CD4-positive, alpha-beta T cell treated with Interleukin-21 for 1 hour (primary cell): ENCODE data around the gene DHX9.

Source experiments
- DNase-seq: peaks from one replicate; pipeline ENCODE4 v3.0.0-alpha.2; 2020

The DHX9 gene

GRCh38 chr1:182842265-182842664 lies 3.1 kb downstream of the DHX9 start:
- no peak for DNase-seq

GRCh38 chr1:182845379-182845778 lies 6.2 kb downstream of the DHX9 start:
- DNase-seq, result no peak

- no peak for DNase-seq
Measured at GRCh38 chr1:182845894-182846293, 6.7 kb downstream of the DHX9 start.

- no peak for DNase-seq
Measured at GRCh38 chr1:182847105-182847504, 8.0 kb downstream of the DHX9 start.

GRCh38 chr1:182848736-182849135 lies 9.6 kb downstream of the DHX9 start:
- DNase-seq, result no peak

- no peak for DNase-seq
Measured at GRCh38 chr1:182850319-182850718, 11.2 kb downstream of the DHX9 start.

- no peak for DNase-seq
Measured at GRCh38 chr1:182851825-182852224, 12.7 kb downstream of the DHX9 start.

- DNase-seq, result no peak
Measured at GRCh38 chr1:182855911-182856310, 16.8 kb downstream of the DHX9 start.

GRCh38 chr1:182857212-182857611 lies 18.1 kb downstream of the DHX9 start:
- no peak for DNase-seq

- DNase-seq, result no peak
Measured at GRCh38 chr1:182860658-182861057, 21.5 kb downstream of the DHX9 start.

GRCh38 chr1:182861994-182862393 lies 22.8 kb downstream of the DHX9 start:
- no peak for DNase-seq

GRCh38 chr1:182862827-182863226 lies 23.7 kb downstream of the DHX9 start:
- DNase-seq, result no peak

GRCh38 chr1:182863940-182864339 lies 24.8 kb downstream of the DHX9 start:
- no peak for DNase-seq

- no peak for DNase-seq
Measured at GRCh38 chr1:182867861-182868260, 28.7 kb downstream of the DHX9 start.

- no peak for DNase-seq
Measured at GRCh38 chr1:182869241-182869666, 30.1 kb downstream of the DHX9 start.

GRCh38 chr1:182872881-182873280 lies 33.7 kb downstream of the DHX9 start:
- no peak for DNase-seq

- no peak for DNase-seq
Measured at GRCh38 chr1:182875889-182876288, 36.7 kb downstream of the DHX9 start.

- DNase-seq, result no peak
Measured at GRCh38 chr1:182877331-182877730, 38.2 kb downstream of the DHX9 start.

- no peak for DNase-seq
Measured at GRCh38 chr1:182877842-182878241, 38.7 kb downstream of the DHX9 start.

- no peak for DNase-seq
Measured at GRCh38 chr1:182884872-182885271, 45.7 kb downstream of the DHX9 start.

GRCh38 chr1:182885591-182885990 lies 46.4 kb downstream of the DHX9 start:
- DNase-seq, result no peak

- no peak for DNase-seq
Measured at GRCh38 chr1:182886985-182887384, 47.8 kb downstream of the DHX9 start.

- no peak for DNase-seq
Measured at GRCh38 chr1:182888736-182889531, 49.8 kb downstream of the DHX9 start.

- DNase-seq, result peak; percentile 31
Measured at GRCh38 chr1:182889997-182890396, 50.9 kb downstream of the DHX9 start.
